NB4 (cell line): ENCODE results near the gene DOCK7.

ENCODE experiments used
- DNase-seq: peaks from one replicate; pipeline ENCODE4 v3.0.0; 2010; ENCODE audit warnings: low read depth
- H3K4me3 ChIP-seq: one replicate; pipeline ENCODE4 v1.5.1; 2011; ENCODE audit warnings: mild to moderate bottlenecking, low read depth, low read length, moderate library complexity
- MYC ChIP-seq: IDR thresholded peaks from 2 replicates; pipeline ENCODE4 v1.6.1; 2011; ENCODE audit warnings: low read depth, low read length
- POLR2A ChIP-seq: IDR thresholded peaks from 2 replicates; pipeline ENCODE4 v1.6.1; 2011; ENCODE audit warnings: mild to moderate bottlenecking; ENCODE audit not compliant: insufficient read length; ENCODE audit errors: extremely low read depth
- TF ChIP-seq, protein P1 (sequence below): IDR thresholded peaks from one replicate; pipeline ENCODE4 v1.5.1; 2012; ENCODE audit warnings: low read depth, low read length
- TF ChIP-seq, protein P2 (sequence below): IDR thresholded peaks from 2 replicates; pipeline ENCODE4 v1.6.1; 2011; ENCODE audit warnings: low read depth, low read length

The DOCK7 gene

DNA sequence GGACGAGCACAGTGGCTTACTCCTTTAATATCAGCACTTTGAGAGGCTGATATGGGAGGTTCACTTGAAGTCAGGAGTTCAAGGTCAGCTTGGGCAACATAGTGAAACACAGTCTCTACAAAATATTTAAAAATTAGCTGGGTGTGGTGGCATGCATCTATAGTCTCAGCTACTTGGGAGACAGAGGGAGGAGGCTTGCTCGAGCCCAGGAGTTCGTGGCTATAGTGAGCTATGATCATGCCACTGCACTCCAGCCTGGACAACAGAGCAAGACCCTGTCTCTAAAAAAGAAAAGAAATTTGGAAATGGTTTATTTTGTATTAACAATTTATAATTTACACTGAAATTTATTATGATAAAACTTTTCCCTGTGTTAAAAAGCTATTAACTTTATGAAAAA lies 92.5 kb downstream of the DOCK7 start:
- H3K4me3 ChIP-seq = no peak overlapping the region
- TF ChIP-seq, protein P1, sequence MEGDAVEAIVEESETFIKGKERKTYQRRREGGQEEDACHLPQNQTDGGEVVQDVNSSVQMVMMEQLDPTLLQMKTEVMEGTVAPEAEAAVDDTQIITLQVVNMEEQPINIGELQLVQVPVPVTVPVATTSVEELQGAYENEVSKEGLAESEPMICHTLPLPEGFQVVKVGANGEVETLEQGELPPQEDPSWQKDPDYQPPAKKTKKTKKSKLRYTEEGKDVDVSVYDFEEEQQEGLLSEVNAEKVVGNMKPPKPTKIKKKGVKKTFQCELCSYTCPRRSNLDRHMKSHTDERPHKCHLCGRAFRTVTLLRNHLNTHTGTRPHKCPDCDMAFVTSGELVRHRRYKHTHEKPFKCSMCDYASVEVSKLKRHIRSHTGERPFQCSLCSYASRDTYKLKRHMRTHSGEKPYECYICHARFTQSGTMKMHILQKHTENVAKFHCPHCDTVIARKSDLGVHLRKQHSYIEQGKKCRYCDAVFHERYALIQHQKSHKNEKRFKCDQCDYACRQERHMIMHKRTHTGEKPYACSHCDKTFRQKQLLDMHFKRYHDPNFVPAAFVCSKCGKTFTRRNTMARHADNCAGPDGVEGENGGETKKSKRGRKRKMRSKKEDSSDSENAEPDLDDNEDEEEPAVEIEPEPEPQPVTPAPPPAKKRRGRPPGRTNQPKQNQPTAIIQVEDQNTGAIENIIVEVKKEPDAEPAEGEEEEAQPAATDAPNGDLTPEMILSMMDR = no peak
- no peak for TF ChIP-seq POLR2A
- no peak for DNase-seq

DNA sequence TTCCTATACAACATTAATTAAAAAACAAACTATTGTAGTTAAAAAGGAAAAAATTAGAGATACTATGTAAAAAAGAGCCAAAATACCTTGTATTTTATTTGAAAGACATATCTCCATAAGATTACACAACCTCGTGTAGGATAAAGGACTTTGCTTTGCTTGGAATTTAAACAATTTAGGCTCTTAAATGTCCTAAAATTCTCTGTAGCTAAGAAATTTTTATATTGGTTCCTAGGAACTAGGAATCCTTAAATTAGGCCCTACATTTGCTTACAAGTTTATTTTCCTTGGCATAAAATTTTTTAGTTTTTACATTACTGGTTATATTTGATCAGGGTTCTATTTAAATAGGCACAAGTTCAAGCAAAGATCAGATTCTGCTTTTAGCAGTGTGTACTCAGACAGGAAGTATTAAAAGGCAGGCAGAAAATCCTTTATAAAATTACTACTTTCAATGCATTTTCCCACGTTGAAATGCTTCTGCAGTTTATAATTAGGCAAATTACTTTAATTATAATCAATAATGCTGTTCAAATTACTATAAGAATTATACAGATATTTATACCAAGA lies 94.3 kb downstream of the DOCK7 start:
- no peak for TF ChIP-seq MYC
- TF ChIP-seq, protein P2, sequence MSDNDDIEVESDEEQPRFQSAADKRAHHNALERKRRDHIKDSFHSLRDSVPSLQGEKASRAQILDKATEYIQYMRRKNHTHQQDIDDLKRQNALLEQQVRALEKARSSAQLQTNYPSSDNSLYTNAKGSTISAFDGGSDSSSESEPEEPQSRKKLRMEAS = no peak
- no peak for DNase-seq
- H3K4me3 ChIP-seq = no peak overlapping the region

DNA sequence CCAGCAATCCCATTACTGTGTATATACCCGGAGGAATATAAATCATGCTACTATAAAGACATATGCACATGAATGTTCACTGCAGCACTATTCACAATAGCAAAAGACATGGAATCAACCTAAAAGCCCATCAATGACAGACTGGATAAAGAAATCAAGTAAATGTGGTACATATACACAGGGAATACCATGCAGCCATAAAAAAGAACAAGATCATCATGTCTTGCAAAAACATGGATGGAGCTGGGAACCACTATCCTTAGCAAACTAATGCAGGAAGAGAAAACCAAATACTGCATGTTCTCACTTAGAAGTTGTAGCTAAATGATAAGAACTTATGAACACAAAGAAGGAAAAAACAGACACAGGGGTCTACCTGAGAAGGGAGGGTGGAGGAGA lies 97.2 kb downstream of the DOCK7 start:
- no peak overlapping the region for H3K4me3 ChIP-seq
- no peak for DNase-seq
- TF ChIP-seq MYC (no peak), POLR2A (no peak)
- TF ChIP-seq, protein P2 = no peak
- TF ChIP-seq, protein P1 = no peak

DNA sequence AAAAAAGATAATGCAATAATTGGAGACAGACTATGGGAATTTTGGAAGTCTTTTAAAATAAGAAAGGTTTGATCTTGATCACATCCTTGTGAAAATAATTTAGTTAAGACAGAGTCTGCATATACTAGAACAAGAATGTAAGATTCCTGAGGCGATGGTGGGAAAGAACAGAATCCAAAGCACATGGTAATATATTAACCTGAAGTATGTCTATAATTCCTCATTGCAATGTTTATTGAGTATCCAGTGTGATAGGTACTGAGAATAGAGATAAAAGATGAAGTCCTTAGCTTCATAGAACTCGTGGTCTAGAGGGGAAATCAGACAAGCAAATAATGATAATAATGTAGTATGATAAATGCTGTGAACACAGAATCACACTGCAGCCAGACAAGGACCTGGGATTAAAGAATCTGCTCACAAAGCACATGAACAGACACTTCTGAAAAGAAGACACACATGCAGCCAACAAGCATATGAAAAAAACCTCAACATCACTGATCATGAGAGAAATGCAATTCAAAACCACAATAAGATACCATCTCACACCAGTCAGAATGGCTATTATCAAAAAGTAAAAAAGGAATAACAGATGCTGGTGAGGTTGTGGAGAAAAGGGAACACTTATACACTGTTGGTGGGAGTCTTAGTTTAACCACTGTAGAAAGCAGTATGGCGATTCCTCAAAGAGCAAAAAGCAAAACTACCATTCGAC lies 97.8 kb downstream of the DOCK7 start:
- H3K4me3 ChIP-seq = no peak overlapping the region
- no peak for DNase-seq
- TF ChIP-seq POLR2A (no peak), MYC (no peak)
- TF ChIP-seq, protein P1 = no peak
- TF ChIP-seq, protein P2 = no peak

DNA sequence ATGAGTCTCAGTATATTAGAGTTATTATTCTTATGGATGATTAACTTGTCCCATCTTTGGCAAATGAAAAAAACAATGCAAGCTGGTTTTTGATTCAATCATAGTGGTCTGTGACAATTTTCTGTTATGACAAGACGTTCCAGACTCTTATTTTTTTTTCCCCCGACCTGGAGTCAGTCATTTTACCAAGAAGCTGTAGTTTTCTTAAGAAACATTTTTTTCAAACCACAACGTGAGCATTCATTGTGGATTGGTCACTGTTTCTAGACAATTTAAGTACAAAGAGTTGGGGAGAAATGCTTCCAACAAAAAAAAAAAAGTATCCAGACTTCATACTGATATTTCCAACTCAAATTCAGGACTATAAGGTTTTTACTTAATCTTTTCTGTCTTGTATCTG lies 98.9 kb downstream of the DOCK7 start:
- no peak for DNase-seq
- H3K4me3 ChIP-seq = no peak overlapping the region
- TF ChIP-seq POLR2A (no peak), MYC (no peak)
- TF ChIP-seq, protein P2 = no peak
- TF ChIP-seq, protein P1 = no peak

DNA sequence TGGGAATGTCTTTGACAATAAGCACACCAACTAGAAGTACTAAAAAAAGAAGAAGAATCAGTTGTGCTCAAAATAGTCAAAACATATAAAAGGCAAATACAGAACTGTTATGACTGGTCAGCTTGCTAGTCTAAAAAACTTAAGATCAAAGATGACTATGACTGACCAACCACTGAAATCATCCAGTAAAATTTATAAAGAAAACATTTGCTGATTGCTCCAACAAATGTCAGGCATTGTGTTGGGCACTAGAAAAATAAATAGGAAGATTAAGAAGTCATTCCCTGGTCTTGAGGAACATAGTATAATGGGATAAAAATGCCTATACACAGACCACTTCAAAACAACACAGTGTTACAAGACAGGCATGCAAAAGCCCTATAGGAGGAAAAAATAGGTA lies 100.2 kb downstream of the DOCK7 start:
- DNase-seq = no peak
- TF ChIP-seq, protein P1 = no peak
- no peak for TF ChIP-seq POLR2A
- TF ChIP-seq, protein P2 = no peak
- TF ChIP-seq MYC = no peak
- H3K4me3 ChIP-seq = no peak overlapping the region
